Measurements from ENCODE around the gene TNP2. TPM values are rescaled to one million over a fixed set of nuclear protein-coding genes. Genes with fewer than 3 reads are reported as not detected.

The TNP2 gene
- total RNA-seq, 1 donor from 2014 or later, result not detected

DNA sequence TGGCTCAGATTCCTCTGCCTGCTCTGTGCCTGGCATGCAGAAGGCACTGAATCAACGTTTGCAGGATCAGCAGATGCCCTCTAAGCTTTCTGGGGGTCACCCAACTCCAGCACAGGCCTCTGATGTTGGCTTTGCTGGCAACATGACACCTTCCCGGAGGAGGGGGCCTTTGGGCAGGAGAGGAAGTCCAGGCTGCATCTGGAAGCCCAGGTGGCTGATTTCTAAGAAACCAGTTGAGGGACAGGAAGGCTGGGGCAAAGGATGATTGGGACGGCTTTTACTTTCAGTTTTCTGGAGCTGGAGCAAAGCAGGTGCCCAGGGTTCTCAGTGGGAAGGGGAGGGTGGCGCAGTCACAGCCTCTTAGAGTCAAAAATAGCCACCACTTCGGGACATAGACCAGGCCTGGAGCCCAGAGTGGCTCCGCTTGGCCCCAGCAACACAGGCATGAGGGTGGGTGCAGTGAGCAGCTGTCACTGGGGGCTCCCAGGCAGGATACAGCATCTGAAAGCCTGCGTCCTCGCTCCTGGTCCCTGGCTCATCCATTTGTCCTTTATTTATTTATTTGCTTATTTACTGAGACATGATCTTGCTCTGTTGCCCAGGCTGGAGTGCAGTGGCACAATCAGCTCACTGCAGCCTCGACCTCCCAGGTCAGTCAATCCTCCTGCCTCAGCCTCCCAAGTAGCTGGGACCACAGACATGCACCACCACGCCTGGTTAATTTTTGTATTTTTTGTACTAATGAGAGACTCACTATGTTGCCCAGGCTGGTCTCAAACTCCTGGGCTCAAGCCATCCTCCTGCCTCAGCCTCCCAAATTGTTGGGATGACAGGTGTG lies 28.3 kb downstream of the TNP2 start:
- DNase-seq, result peak; percentile 74

DNA sequence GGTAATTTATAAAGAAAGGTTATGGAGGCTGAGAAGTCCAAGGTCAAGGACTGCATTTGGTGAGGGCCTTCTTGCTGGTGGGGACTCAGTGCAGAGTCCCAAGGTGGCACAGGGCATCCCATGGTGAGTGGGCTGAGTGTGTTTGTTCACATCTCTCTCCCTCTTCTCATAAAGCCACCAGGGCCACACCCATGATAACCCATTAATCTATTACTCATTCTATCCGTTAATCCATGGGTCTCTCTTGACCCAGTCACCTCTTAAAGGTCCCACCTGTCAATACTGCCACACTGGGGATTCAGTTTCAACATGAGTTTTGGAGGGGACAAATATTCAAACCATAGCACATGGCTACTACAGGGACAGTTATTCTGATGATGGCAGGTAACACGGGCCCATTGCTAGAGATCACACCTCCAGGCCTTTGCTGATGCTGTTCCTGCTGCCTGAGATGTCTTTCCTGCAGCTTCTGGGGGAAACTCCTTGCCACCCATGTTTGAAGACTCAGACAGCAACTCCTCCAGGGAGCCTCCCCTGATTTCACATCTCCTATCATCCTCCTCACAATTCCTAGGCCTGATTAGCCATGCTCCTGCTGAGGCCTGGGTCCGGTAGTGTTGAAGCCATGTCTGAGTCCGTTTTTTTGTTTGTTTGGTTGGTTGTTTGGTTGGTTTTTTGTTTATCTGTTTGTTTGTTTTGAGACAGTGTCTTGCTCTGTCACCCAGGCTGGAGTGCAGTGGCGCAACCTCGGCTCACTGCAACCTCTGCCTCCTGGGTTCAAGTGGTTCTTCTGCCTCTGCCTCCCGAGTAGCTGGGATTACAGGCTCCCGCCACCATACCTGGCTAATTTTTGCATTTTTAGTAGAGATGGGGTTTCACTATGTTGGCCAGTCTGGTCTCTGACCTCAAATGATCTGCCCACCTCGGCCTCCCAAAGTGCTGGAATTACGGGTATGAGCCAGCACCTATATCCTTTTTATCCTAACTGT lies 29.2 kb downstream of the TNP2 start:
- DNase-seq, result no peak

DNA sequence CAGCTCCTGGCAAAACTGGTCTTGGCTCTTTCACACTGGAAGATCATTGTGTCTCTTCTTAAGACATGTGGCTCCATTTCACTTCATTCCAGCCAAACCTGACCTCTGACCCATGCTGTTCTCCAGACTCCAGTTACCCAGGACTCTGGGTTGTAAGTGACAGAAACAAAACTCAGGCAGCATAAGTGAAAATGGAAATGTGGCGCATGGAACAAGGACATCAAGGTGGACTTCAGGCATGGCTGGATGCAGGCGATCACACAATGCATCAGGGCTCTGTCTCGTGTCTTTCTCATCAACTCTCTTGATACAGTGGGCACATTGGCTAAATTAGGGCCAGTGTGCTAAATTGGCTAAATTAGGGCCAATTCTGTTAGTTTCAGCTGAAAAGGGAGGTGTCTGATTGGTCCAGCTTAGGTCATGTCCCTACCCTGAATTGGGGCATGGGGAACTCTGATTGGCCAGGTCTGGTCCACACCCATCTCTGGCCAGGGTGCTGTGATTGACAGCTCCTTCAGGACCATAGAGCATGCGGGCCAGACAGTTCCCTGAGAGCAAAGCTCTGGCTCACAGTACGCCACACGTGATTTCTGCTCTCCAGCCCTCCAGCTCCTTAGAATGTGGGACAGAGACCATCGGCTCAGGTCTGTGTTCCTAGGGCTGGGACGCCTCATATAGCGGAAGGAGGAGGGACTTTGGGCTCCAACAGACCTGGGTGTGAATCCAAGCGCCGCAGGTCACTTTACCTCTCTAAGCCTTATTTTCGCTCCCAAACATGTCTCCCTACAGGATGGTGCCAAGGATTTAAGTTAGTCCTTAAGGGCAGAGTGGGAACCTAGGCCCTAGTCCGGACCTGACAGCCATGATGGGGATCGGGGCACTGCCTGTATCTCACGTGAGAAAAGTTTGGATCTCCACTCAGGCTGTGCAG lies 30.6 kb downstream of the TNP2 start:
- DNase-seq, result no peak

DNA sequence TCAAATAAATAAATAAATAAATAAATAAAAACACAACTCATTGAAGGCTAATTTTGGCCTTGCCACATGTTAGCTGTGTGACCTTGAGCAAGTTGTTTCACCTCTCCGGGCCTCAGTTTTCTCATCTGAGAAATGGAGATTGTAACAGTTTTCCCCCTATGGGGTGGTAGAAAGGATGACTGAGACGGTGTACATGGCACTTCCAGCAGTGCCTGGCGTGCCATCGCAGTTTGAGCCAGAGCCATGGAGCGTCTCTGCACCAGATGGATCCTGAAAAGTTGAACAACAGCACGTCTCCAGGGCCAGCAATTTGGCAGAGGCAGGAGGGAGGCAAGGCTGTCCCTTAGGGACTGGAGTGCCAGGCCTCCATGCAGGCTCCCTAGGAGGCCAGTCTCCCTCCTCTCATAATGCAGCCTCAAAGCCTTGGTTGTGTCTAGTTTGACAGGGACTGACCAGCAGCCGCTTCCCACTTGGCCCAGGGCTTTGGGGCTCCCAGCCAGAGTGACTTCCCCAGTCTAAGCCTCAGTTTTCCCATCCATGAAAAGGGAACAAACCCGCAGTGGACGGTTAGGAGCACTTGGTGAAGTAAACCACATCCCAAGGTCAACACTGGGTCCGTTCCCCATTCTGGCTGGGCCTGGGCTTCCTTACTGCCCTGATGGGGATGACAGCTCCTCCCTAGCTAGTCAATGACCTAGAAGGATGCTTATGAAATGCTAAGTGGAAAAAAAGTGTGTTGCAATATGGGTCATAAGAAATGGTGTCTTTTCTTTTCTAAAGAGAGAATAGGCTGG lies 32.5 kb downstream of the TNP2 start:
- no peak for DNase-seq

DNA sequence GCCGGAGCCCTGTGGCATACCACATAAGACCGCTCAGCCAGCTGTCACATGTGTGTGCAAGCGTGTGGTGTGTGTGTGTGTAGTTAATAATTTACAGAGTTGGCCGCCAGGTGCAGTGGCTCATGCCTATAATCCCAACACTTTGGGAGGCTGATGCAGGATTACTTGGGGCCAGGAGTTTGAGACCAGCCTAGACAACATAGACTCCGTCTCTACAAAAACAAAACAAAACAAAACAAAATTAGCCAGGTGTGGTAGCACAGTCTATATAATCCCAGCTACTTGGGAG lies 33.5 kb downstream of the TNP2 start:
- no peak for DNase-seq

DNA sequence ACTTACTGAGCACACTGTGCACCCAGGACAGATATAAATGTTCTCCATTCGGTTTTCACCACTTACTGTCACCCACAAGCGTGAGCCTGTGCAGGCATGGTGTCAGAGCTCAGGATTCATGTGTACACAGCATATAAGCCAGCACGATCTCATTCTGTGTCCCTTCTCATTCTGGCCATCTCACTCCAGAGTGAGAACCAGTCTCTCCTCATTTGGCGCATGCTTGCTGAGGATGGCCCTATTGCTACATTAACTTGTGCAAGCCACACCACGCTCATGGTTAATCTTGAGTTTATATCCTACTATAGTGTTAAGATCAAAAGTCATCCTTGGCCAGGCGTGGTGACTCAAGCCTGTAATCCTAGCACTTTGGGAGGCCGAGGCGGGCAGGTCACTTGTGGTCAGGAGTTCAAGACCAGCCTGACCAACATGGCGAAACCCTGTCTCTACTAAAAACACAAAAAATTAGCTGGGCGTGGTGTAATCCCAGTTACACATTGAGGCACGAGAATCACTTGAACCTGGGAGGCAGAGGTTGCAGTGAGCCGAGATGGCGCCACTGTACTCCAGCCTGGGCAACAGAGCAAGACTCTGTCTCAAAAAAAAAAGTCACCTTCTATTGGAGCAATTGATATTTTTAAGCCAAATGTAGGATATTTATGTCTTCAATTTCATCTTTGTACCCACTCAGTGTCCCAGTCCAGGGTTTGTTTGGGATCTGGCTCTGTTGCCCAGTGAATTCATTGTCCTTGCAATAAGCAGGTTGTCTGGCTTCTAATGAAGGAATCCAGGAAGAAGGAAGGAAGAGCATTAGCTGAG lies 34.0 kb downstream of the TNP2 start:
- DNase-seq, result no peak

DNA sequence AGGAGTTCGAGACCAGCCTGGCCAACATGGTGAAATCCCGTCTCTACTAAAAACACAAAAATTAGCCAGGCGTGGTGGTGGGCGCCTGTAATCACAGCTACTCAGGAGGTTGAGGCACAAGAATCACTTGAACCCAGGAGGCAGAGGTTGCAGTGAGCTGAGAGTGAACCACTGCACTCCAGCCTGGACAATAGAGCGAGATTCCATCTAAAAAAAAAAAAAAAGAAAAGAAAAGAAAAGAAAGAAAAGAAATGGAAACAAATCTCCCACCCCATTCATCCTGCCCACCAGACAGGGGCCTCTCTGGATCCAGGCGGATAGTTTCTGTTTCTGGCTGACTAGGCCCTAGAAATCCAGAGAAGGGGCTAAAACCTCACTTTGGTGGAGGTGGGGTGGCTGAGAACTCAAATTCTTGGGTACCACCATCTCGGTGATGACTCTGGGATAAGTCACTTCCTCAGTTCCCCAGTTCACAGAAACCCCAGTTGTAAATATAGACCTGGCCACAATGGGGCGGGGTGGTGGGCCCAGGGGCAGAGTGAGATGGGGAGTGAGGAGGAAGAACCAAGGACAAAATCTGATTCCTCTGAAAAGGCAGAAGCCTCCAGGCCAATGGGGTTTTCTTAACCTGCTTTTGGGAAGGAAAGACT lies 35.3 kb downstream of the TNP2 start:
- no peak for DNase-seq

DNA sequence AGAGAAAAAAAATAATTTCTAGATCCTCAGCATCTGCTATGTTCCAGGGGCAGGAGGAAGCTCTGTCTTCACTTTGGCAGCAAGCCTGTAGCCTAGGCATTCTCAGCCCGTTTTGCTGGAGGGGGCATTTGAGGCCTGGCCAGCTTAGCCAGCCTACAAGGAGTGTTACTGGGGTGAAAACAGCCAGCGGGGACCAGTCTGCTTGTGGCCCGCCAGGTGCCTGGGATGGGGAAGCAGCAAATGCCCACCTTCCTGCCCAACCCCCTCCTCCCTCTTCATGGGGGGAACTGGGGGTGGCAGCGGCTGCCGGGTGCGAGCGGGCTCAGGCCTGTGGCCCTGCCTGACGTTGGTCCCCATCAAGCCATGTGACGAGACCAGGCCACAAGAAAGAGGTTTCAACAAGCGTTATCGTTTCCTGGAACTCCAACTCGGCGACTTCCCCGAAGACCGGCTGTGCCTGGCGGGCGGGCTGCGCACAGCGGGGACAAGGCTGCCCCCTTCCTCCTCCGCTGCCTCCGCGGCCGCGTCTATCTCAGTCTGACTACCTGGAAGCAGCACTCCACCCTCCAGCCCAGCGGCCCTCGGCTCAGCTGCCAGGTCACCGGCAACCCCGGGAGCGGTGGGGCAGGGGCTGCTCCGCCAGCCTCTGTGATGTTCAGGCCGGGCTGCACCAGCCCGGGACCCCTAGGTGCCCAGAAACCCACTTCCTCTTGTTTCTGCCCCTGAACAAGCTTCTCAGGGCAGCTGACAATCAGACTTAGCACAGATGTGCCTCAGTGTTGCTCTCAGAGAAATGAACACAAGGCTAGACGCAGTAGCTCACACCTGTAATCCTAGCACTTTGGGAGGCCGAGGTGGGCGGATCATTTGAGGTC lies 36.0 kb downstream of the TNP2 start:
- DNase-seq, result no peak

DNA sequence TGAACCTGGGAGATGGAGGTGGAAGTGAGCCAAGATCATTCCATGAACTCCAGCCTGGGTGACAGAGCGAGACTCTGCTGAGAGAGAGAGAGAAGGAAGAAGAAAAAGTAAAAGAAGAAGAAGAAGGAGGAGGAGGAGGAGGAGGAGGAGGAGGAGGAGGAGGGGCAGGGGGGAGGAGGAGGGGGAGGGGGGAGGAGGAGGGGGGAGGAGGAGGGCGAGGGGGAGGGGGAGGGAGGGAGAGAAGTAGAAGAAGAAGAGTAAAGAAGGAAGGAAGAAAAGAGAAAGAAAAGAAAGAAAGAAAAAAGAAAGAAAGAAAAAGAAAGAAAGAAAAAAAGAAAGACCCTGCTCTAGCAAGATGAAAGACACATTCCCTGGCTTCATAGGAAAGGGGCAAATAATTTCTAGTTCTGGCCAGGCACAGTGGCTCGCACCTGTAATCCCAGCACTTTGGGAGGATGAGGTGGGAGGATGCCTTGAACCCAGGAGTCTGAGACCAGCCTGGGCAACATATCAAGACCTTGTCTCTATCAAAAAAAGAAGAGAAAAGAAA lies 36.7 kb downstream of the TNP2 start:
- no peak for DNase-seq

DNA sequence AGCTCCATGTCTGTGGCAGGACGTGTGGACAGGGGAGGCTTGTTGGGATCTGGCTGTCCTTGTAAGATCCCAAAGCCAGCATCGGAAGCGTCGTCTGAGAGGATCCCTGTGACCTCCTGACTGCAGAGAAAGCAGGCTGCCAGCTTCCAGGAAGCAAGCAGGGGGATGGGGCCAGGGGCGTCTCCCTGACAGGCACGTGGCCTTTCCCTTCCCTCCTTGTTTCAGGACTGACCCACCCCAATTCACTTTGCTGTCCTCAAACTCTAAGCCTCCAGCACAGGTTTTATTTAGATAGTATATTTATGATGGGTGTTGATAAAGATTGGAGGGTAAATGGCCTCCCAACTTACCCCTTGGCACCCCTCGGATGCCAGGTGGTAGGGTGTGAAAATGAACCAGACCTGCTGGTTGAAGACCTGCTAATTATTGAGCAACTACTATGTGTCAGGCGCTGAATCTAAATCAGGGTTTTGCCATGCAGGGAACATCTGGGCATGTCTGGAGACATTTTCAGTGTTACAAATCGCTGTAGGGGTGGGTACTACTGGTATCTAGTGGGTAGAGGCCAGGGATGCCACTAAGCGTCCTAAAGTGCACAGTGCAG lies 37.7 kb downstream of the TNP2 start:
- no peak for DNase-seq

DNA sequence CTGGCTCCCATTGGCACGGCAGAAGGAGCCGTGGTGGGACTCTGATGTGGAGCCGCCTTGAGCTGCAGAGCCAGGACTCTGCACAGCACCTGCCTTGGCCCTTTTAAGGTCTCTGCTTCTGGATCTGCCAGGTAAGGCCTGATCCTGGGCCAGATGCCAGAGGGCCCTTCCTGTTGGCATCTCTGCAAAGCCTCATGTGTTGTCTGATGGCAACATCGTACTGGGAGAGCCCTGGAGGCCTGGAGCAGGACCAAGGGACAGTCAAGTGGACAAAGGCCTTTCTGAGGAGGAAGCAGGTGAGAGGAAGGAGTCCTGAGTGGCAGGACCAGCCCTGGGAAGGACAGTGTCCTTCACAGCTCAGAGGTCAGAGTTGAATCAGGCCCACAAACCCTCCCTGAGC lies 39.2 kb downstream of the TNP2 start:
- no peak for DNase-seq

DNA sequence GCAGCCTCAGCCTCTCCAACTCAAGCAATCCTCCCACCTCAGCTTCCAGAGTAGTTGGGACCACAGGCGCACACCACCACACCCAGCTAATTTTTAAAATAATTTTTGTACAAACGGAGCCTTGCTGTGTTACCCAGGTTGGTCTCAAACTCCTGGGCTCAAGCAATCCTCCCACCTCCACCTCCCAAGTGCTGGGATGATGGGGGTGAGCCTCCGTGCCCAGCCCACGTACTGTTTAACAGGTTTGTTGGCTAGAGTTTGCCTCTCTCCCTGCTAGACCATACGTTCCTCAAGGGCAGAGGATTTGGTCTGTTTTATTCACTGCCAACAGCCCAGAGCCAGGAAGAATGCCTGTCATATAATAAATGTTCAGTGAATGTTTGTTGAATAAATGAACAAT lies 39.7 kb downstream of the TNP2 start:
- DNase-seq, result no peak

DNA sequence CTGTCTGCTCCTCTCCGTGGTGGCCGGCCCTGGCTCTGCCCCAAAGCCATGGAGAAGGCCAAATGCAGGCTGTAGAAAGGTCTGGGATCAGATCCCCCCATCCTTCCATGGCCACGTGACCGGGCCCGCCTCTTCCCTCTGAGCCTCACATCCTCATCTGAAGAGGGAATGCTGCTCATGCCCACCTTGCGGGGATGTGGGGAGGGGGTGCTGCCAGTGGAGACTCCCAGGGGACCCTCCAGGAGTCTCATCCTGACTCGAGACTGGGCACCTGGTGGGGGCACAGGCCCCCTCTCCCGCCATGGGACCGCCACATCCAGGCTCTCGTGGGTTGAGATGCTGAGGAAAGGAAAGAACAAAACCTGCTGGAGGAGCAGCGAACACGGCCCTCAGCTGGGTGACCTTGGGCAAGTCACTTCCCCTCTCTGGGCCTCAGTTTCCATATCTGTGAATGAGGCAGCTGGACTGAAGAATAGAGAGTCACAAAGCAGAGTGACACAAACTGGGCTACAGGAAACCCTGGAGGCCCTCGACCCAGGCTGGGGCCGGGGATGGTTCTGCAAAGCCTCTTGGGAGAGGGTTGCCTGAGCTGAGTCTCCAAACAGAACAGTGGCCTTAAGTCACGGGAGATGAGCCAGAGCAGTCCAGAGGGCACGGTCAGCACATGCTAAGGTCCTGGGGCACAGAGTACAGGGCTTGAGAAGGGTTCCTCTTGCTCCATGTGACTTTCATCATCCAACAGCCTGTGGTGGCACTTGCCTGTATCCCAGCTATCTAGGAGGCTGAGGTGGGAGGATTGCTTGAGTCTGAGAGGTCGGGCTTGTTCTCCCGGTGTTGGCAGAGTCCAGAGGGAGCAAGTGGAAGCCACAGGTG lies 43.2 kb downstream of the TNP2 start:
- DNase-seq, result no peak

DNA sequence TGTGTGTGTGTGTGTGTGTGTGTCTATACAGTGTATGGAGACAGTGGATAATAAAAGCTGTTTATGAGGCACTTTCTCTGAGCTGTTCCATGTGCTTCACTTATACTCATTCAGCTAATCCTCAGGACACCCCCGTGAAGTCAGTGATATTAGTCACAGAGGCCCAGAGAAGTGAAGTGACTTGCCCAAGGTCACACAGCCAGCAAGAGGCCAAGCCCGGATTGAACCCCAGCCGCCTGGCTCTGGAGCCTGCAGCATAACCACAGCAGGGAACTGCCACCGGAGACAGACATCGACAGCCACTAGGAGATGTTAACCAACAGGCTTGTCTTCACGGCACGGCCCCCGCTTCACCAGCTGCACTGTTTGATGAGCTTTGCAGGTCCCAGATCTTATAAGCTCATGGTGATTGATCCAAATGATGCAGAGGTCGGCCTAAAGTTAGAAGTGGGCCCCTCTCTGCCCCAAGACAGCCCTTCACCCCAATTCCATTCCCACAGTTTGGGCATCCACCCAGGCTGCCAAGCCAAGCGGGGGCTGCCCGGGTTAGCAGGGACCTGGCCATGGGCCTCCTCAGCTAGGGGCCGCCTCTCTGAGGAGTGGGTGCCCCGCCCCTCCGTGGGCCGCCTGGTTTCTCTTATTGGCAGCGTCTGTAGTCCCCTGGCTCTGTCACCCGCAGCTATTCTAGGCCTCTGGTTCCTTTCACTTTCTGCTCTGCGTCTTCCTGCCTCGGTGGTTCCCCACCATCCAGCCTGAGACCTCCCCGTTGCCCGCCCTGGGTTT lies 44.0 kb downstream of the TNP2 start:
- DNase-seq, result no peak

DNA sequence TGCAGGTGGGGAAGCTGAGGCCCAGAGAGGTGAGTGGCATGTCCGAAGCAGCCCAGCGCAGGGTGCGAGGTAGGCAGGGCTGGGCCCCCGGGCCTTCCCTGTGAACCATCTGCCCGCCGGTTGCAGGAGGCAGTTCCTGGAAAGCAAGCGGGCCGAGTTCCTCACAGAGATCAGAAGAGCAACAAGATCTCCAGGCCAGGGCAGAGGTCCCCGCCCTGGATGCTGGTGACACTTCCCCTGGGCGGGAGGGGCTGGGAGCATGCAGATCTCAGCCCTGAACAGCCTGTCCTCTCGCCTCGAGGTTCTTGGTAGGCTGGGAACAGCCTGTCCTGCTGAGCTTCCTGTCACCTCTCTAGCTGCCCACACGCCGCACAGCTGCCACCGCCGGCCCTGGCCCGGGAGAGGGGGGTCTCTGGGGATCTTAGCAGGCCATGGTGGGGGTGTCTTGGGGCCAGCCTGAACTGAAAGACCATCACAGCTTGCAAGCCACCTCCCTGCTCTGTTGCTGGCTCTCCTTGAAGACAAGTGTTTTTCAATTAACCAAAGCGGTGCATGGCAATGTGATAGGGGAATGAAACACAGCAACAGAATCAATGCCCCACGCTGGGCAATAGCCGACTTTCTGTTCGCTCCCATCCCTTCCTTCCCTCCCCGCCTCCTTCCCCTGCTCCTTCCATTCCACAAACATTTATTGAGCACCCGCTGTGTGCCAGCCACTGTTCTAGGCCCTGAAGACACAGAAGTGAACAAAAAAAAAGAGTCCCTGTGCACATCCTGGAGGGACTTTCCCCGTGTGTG lies 44.8 kb downstream of the TNP2 start:
- DNase-seq, result peak; percentile 61
